ENCODE measurements around the gene NAV2.

- TF ChIP-seq MAX (IDR thresholded peaks at IDR 0.05) (no peak), RAD21 (IDR thresholded peaks at IDR 0.05; ENCODE audit: low read depth) (no peak)
Observed at GRCh38 chr11:20015101-20015500, 302.5 kb downstream of the NAV2 start.

Measured in HCT116 (cell line).